GM18909 (cell line): ENCODE measurements around the gene ZNF426.
"Not testable (repeated sequence)": the region's sequence is repeated elsewhere in the genome, so short reads cannot be mapped to it uniquely, and the experiment has no call there.

Experiments used
- ATAC-seq: cut with Tn5 transposase; IDR thresholded peaks from one replicate; pipeline ENCODE4 v1.9.1; 2021; ENCODE audit warnings: mild to moderate bottlenecking; ENCODE audit not compliant: unreplicated experiment, poor library complexity

ZNF426 gene

DNA sequence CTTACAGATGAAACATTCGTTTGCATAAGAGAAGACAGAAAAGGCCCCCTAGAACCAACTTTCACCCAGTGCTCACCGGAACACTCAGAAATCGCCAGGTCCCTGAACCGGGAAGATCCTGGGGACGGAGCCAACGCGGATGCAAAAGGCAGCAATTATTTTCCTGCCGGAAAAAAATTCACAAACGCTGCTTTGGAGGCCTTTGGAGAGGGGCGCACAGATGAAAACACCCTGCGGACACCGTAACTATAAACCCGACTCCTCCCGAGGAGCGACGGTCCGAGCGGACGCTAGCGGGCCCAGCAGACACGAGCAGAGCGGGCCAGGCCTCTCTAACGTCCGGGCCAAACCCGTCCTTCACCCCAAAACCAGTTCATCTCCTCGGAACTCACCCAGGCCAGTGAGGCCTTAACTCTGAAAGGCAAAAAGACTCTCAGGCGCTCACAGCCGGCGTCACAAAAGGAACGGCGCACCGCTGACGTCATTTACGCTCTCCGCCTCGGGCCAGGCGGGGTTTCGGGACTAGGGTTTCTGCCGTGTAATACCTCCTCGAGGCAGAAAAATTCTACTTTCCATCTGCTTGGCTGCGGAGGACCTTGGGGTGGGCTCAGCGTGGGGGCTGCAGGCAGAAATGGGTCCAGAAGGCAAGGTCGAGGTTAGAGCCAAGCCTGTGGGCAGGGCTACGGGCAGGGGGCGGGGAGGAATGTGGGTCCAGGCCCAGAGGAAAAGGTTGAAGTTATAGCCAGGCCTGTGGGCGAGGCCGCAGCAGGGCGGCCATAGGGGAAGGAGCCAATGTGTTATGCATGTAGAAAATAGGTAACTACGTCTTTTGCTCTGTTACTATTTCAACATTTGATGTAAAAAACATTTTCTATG is at the start of gene ZNF426:
Gene ZNF426 (minus strand): TSS at position 463 of the 876 bp plus-strand sequence. CDS start 2,413 bp downstream, outside the sequence.
- ATAC-seq, result peak; percentile 77

DNA sequence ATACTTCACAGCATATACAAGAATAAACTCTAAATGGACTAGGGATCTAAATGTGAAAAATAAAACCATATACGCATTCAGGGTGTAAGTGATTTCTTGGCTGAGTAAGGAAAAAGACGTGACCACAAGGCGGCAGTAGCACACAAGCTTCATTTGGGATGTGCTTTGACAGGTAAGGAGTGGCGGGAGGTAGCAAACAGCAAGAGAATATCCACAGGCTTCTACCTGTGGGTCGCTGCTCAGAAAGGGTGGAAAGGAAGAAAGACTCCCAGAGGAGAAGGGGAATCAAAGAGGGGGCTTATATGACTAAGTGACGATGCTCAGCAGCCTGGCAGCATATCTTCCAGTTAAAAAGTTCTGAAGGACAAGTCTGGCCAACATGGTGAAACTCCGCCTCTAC is 48.3 kb upstream of the ZNF426 start:
- no peak for ATAC-seq

DNA sequence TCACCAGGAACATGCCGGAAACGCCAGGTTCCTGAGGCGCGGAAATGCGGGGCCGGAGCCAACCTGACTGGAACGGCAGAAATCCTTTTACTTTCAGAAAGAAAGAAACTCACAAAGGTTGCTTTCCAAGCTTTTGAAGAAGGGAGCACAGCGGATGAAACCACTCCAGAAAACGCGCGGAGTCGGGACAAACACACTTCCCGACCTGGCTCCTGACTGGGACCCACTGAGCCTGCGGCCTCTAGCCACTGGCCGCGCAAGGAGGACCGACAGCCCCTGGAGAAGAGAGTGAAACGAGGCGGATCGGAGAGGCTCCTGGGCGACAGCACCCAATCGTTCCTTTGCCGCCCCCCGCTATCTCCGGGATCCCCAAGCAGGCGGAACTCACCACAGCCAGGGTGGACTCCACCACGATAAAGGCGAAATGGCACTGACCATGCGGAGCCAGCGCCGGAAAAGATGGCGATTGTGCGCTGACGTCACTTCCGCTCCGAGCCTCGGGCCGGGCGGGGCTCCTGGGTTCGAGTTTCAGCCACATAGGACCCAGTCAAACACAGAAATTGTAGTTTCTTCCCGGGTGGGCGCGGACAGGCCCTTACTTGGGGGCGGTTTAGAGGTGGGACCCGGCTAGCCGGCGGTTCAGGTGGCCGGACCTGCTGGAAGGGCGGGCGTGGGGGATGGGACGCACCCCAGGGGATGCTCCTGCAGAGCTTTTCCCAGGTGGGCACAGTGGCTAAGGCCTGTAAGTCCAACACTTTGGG is 45.8 kb upstream of the ZNF426 start, which contains the start of gene ZNF121:
Gene ZNF121 (minus strand): TSS at position 432 of the 761 bp plus-strand sequence. CDS start 16,407 bp downstream, outside the sequence.
- peak; percentile 84 for ATAC-seq

- ATAC-seq, result not testable (repeated sequence)
Measured at GRCh38 chr19:9582081-9582725, 43.8 kb upstream of the ZNF426 start.

DNA sequence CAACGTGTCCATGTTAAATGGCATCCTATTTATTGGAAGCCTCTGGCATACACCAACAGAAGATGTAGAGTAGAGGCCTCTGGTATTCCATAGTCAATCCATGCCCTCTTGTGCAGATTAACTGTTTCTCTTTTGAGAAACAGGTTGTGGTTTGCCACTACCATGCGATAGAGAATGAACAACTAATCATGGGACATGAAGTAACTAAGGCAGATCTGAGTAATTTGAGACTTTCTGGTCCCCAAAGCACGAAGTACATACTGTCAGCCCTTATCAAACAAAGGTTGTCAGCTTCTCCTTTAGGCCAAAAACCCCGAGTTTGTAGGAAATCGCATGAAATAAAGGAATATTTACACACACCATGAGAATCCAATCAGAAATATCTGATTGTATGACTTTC is 42.3 kb upstream of the ZNF426 start:
- ATAC-seq, result no peak

DNA sequence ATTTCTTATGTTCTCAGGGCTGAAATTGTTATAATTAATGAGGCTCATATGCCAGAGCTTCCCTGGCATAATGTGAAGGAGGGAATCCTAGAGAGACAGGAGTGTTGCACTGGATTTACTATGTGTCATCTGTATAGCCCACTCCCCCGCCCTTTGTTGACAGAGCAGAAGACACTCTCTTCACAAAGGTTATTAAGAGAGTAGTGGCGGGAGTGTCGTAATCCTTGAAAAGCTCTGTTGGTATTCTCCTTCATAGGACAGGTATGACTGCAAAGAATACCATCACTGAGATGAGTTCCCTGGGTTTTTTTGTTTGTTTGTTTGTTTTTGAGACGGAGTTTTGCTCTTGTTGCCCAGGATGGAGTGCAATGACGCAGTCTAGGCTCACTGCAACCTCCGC is 31.8 kb upstream of the ZNF426 start:
- no peak for ATAC-seq

GRCh38 chr19:9566729-9567128 is 28.3 kb upstream of the ZNF426 start:
- no peak for ATAC-seq

- no peak for ATAC-seq
Measured at GRCh38 chr19:9565900-9566705, 27.7 kb upstream of the ZNF426 start.

- no peak for ATAC-seq
Measured at GRCh38 chr19:9552536-9553274, 14.3 kb upstream of the ZNF426 start.

DNA sequence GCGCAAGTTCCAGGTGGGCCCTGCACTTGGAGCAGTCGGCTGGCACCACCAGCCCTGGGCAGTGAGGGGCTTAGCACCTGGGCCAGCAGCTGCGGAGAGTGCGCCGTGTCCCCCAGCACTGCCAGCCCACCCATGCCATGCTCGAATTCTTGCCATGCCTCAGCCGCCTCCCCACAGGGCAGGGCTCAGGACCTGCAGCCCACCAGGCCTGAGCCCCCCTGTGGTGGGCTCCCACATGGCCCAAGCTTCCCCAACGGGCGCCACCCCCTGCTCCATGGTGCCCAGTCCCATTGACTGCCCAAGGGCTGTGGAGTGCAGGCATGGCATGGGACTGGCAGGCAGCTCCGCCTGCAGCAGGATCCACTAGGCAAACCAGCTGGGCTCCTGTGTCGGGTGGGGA is 9.4 kb upstream of the ZNF426 start:
- ATAC-seq, result no peak

DNA sequence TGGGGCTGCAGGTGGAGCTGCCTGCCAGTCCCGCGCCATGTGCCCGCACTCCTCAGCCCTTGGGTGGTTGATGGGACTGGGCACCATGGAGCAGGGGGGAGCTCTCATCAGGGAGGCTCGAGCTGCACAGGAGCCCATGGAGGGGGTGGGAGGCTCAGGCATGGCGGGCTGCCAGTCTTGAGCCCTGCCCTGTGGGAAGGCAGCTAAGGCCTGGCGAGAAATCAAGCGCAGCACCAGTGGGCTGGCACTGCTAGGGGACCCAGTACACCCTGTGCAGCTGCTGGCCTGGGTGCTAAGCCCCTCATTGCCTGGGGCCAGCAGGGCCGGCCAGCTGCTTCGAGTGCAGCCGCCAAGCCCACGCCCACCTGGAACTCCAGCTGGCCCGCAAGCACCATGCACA is 2.8 kb upstream of the ZNF426 start:
- not testable (repeated sequence) for ATAC-seq

DNA sequence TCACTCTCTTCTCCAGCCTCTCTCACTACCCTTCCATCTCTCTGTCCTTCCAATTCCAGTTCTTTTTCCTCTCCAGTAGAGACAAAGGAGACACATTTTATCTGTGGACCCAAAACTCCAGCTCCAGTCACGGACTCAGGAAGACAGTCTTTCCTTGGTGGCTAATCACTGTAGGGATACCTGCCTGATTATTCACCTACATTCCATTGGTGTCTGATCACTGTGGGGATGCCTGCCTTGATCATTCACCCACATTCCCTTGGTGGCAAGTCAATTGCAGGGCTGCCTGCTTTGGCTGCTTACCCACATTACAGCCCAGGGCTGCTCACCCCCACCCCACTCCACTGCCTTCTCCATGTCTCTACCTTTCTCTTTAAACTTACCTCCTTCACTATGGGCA is 1.5 kb upstream of the ZNF426 start:
- not testable (repeated sequence) for ATAC-seq

DNA sequence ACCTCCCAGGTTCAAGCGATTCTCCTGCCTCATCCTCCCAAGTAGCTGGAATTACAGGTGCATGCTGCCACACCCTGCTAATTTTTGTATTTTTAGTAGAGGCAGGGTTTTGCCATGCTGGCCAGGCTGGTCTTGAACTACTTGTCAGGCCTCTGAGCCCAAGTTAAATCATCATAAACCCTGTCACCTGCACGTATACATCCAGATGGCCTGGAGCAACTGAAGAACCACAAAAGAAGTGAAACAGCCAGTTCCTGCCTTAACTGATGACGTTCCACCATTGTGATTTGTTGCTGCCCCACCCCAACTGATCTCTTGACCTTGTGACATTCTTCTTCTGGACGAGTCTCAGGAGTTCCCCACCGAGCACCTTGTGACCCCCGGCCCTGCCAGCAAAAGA is 756 bp upstream of the ZNF426 start:
- ATAC-seq, result not testable (repeated sequence)

DNA sequence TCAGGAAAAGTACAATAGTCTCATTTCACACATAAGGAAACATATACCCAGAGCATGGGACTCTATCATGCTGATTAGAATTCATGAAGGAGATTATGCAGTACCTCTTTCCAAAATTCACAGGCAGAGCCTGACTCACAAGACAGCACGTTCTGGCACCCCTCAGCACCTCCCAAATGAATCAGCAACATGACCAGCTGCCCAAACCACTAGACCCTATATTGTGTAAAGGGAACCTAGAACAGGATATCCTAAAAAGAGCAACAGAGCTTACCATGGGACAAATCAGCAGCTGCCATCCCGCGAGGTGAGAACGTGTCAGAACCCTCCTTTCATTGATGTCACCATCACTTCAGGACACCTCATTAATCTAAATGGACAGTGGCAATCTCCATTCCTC is 2.5 kb downstream of the ZNF426 start:
- no peak for ATAC-seq

DNA sequence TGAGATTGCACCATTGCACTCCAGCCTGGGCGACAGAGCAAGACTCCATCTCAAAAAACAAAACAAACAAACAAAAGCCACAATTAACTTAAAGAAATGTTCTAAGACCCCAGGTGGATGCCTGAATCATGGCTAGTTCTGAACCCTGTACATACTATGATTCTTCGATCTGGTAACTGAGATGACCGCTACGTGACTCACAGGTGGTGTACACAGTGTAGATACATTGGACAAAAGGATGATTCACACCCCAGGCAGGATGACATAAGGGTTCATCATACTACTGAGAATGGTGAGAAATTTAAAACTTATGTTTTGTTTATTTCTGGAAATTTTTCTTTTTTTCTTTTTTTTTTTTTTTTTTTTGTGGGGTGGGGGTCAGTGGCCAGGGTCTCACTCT is 6.5 kb downstream of the ZNF426 start:
- no peak for ATAC-seq

DNA sequence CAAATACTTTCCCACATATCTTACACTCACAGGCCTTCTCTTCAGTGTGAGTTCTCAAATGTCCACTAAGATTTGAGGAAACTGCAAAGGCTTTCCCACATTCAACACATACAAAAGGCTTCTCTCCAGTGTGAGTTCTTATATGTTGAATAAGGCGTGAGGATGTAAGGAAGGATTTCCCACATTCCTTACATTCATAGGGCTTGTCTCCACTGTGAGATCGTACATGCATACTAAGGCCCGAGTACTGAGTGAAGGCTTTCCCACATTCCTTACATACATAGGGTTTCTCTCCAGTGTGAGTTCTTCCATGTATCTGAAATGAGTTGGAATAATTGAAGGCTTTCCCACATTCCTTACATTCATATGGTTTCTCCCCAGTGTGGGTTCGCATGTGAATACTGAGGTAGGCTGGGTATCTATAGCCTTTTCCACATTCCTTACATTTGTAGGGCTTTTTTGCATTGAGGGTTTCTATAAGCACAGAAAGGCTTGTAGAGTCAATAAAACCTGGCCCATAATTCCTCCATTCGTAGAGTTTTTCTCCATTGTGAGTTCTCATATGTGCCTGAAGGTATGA is 9.6 kb downstream of the ZNF426 start:
- no peak for ATAC-seq

DNA sequence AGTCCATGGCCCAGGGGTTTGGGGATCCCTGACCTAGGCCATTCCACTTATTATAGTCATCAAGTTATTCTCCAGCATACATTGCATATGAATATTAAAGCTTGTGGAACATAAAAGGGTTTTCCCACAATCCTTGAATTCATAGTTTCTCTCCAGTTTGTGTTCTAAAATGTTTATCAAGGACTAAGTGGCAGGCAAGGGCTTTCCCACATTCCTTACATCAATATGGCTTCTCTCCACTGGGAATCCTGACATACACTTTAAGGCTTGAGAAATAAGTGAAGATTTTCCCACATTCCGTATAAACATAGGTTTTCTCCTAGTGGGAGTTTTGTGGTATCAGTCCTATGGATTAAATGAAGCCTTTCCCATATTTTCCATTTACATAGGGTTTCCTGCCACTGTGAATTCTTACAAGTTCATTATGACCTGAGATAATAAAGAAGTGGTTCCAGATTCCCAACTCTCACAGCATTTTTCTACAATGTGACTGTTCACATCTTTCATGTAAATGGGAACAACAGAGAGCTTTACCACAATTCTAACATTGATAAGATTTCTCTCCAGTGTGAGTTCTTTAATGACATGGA is 14.5 kb downstream of the ZNF426 start:
- no peak for ATAC-seq

GRCh38 chr19:9507285-9507684 is 31.2 kb downstream of the ZNF426 start:
- ATAC-seq, result no peak

DNA sequence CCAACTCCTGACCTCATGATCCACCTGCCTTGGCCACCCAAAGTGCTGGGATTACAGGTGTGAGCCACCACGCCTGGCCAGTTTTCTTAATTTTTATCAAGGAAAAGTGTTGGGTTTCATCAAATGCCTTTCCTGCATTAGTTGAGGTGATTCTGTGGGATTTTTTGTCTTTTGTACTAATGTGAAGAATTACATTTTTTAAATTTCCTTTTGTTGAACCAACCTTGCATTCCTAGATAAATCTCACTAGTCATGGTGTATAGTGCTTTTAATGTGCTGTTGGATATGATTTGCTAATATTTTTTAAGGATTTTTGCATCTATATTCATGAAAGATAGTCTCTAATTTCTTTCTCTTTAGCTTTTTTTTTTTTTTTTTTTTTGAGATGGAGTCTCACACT is 37.6 kb downstream of the ZNF426 start:
- ATAC-seq, result no peak
